B cell (primary cell): ENCODE measurements around the gene FOXA3. TPM values are rescaled to one million over a fixed set of nuclear protein-coding genes. Genes with fewer than 3 reads are reported as not detected.

ENCODE experiments used
- ATAC-seq: fragments of 200-7000 bp; cut with Tn5 transposase; one replicate; pipeline ENCODE4 v1.10.0; 2021; ENCODE audit warnings: low read depth, mild to moderate bottlenecking, moderate number of reproducible peaks, moderate library complexity
- CTCF ChIA-PET: fragments of 350-600 bp; sonication (Branson Sonifier 250); formaldehyde crosslinking; loops from one replicate; lab custom pipeline; 2021; ENCODE audit warnings: antibody characterized with exemption, inconsistent platforms; lab: Charles Lee
- POLR2A ChIA-PET: fragments of 350-600 bp; sonication (Branson Sonifier 250); formaldehyde crosslinking; loops from one replicate; lab custom pipeline; 2021; ENCODE audit warnings: antibody characterized with exemption; lab: Charles Lee
- DNase-seq: peaks from one replicate; pipeline ENCODE4 v3.0.0; 2013
- H2AFZ ChIP-seq: 2 replicates; pipeline ENCODE4 v1.6.1; 2012; ENCODE audit warnings: mild to moderate bottlenecking, low read depth, low read length; ENCODE audit not compliant: insufficient read depth, poor library complexity, severe bottlenecking
- H3K27ac ChIP-seq, 2 donors: 1 replicate in 1 of 2; 2 replicates in 1 of 2; pipeline ENCODE4 v1.5.1; 2012 to 2013; ENCODE audit warnings: low read length in 2 of 2, mild to moderate bottlenecking in 2 of 2, moderate library complexity in 1 of 2
- H3K27me3 ChIP-seq, 4 experiments: fragments of 200-600 bp in 1 of 4; sonication (generic) in 1 of 4; replicated peaks in 1 of 4; 1 replicate in 2 of 4; 2 replicates in 2 of 4; pipeline versions ENCODE4 v1.6.1 to v1.7.0; 2013 to 2016; ENCODE audit warnings: low read length in 3 of 4, mild to moderate bottlenecking in 2 of 4, mixed read lengths in 1 of 4, moderate library complexity in 1 of 4; ENCODE audit not compliant: insufficient read depth in 4 of 4, control insufficient read depth in 3 of 4; ENCODE audit errors: control extremely low read depth in 1 of 4
- H3K36me3 ChIP-seq, 2 experiments: replicated peaks in 1 of 2; 1 replicate in 1 of 2; 2 replicates in 1 of 2; pipeline versions ENCODE4 v1.6.1 to v1.7.1; 2013; ENCODE audit warnings: low read length in 1 of 2; ENCODE audit not compliant: insufficient read depth in 2 of 2, control insufficient read depth in 1 of 2; ENCODE audit errors: control extremely low read depth in 1 of 2, extremely low read depth in 1 of 2
- H3K4me1 ChIP-seq, 2 donors: fragments of 200-600 bp in 1 of 2; sonication (generic) in 1 of 2; 1 replicate in 1 of 2; 2 replicates in 1 of 2; pipeline versions ENCODE4 v1.5.1 to v1.6.1; 2013 to 2017; ENCODE audit warnings: low read length in 2 of 2; ENCODE audit not compliant: control insufficient read depth in 2 of 2, insufficient read depth in 2 of 2
- H3K4me2 ChIP-seq: replicated peaks from 2 replicates; pipeline ENCODE3; 2012; ENCODE audit warnings: mild to moderate bottlenecking, low read depth, low read length; ENCODE audit not compliant: poor library complexity, severe bottlenecking
- H3K4me3 ChIP-seq, 5 experiments: fragments of 200-600 bp in 1 of 5; sonication (generic) in 1 of 5; 1 replicate in 3 of 5; 2 replicates in 2 of 5; pipeline versions ENCODE4 v1.5.1 to v1.7.0; 2011 to 2016; ENCODE audit warnings: low read length in 4 of 5, mild to moderate bottlenecking in 4 of 5, low read depth in 2 of 5, control low read depth in 1 of 5, moderate library complexity in 1 of 5; ENCODE audit not compliant: insufficient read depth in 1 of 5; ENCODE audit errors: control extremely low read depth in 1 of 5, extremely low read depth in 1 of 5
- H3K79me2 ChIP-seq: fragments of 200-600 bp; sonication (generic); one replicate; pipeline ENCODE4 v1.6.0; 2016; ENCODE audit warnings: low read length; ENCODE audit not compliant: control insufficient read depth, insufficient read depth
- H3K9ac ChIP-seq: fragments of 200-600 bp; sonication (generic); 2 replicates; pipeline ENCODE4 v1.6.1; 2017; ENCODE audit warnings: mild to moderate bottlenecking, low read length, moderate library complexity
- H3K9me3 ChIP-seq, 3 donors: one replicate each; pipeline versions ENCODE4 v1.6.1 to v1.7.1; 2013; ENCODE audit warnings: low read length in 2 of 3; ENCODE audit not compliant: control insufficient read depth in 2 of 3, insufficient read depth in 1 of 3; ENCODE audit errors: control extremely low read depth in 1 of 3
- H4K20me1 ChIP-seq: 2 replicates; pipeline ENCODE4 v1.6.0; 2012; ENCODE audit warnings: mild to moderate bottlenecking, low read length; ENCODE audit not compliant: insufficient read depth, control insufficient read depth, poor library complexity, severe bottlenecking
- H3K27ac Mint-ChIP-seq: one replicate; pipeline ENCODE4 v1.8.0; 2021; ENCODE audit warnings: mixed read lengths
- H3K27me3 Mint-ChIP-seq: one replicate; pipeline ENCODE4 v1.8.0; 2021; ENCODE audit warnings: mixed read lengths
- H3K4me1 Mint-ChIP-seq: one replicate; pipeline ENCODE4 v1.8.0; 2021; ENCODE audit warnings: mixed read lengths
- H3K4me3 Mint-ChIP-seq: one replicate; pipeline ENCODE4 v1.8.0; 2021; ENCODE audit warnings: mixed read lengths
- H3K9me3 Mint-ChIP-seq: one replicate; pipeline ENCODE4 v1.8.0; 2022; ENCODE audit warnings: mixed read lengths; ENCODE audit not compliant: insufficient read depth
- CTCF ChIP-seq: fragments of 200-600 bp; IDR thresholded peaks from one replicate; pipeline ENCODE4 v1.8.0; 2022; ENCODE audit warnings: antibody characterized with exemption, mild to moderate bottlenecking
- EZH2 ChIP-seq: IDR thresholded peaks from 2 replicates; pipeline ENCODE4 v1.6.1; 2012; ENCODE audit warnings: borderline replicate concordance, low read depth, mild to moderate bottlenecking, moderate library complexity, low read length; ENCODE audit not compliant: insufficient read depth, poor library complexity, severe bottlenecking
- WGBS: methylation state at CpG from one replicate; pipeline ENCODE4 v1.1.5; 2013; ENCODE audit warnings: missing lambda C conversion rate; ENCODE audit not compliant: insufficient coverage; 5-methylcytosine and 5-hydroxymethylcytosine counted together
- intact Hi-C: fragments of 100-400 bp; cut with micrococcal nuclease; formaldehyde crosslinking; loops from one replicate; pipeline ENCODE4 v1.10.0; 2022
- polyA plus RNA-seq: library from polyadenylated mRNA; depleted of rRNA; stranded (reverse); fragments of >200 nt; gene quantifications from 2 replicates; pipeline ENCODE4 v1.2.3, GENCODE V29; 2012
- total RNA-seq, 2 donors: library from RNA; stranded (reverse); fragments of 120-200 nt in 1 of 2; gene quantifications; 1 replicate in 1 of 2; 2 replicates in 1 of 2; pipeline versions ENCODE4 v1.2.3 to v1.2.4, GENCODE V29; 2013 to 2022

FOXA3 gene
- total and polyA plus RNA-seq, 2 donors (not counting 1 experiment from before 2014, with no cell fraction given), result not detected

DNA sequence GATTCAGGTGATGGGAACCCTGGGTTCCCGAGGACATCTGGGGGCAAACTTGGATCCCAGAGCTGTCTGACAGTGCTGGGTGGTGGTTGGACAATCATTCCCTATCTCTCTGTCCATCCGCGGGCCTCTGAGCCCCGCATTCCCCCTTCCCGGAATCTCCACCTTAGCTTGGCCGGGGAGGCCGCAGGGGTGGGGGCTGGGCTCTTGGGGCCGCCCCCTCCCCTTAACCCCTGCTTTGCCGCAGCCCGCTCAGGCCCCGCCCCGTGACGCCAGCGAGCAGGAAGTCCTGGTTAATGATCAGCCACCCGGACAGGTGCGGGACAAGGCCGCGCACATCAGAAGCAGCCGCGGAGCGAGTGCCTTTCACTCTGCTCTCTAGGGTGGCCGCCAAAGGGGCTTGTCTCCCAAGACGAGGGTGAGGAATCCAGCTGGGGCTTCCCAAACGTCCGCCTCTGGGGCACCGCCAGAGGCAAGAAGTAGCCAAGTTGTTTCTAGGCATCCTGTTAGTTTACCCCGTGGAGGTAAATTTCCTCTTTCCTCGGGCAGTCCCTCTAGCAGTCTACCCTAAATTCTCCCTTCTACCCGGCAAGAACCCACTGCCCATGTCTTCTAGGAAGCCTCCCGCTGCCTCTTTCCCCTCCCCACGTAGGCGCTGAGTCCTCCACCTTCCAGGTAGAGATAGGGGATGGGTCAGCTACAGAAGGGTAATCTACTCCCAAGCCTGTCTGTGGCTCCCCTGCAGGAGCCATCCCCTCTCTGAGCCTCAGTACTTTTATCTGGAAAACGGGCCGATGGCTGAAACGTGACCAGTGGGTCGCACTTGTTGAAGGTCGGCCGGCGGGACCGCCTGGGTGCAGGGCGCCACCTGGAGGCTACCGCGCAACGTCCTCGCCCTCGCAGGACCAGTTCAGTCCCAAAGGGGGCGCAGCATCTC, 18.8 kb downstream of the FOXA3 start:
- Histone ChIP-seq H3K9me3 (peaks cover 0 to 2% (median 0%) of the 10 kb centered on the region in 3 donors), H3K4me1 (peaks cover 24 to 39% of the 10 kb centered on the region in 2 donors), H3K4me3 (peak overlapping the region in 4 of 5 experiments; percentile 8 to 50 (median 16)), H3K9ac (peak overlapping the region; percentile 33), H2AFZ (no peak overlapping the region), H3K27ac (no peak overlapping the region), H3K79me2 (peaks cover 29% of the 10 kb centered on the region), H4K20me1 (peaks cover 39% of the 10 kb centered on the region), H3K4me2 (peak overlapping the region; percentile 71), H3K27me3 (peaks cover 0 to 10% (median 3%) of the 10 kb centered on the region in 4 experiments), H3K36me3 (peaks cover 0 to 4% of the 10 kb centered on the region in 2 experiments)
- ChIA-PET POLR2A (interaction anchor here (1.0 kb wide), 1 partner anchor 19 kb away, joined by 3 read pairs; the partner anchor contains the start of gene FOXA3), CTCF (interaction anchor here (1.0 to 2.9 kb wide), 7 partner anchors 12 to 114 kb away, joined by 3 to 11 read pairs (median 6); partner anchors contain the start of genes FOXA3 and SIX5)
- DNase-seq (peak; percentile 89), ATAC-seq (peak; percentile 37)
- peak; percentile 99 for TF ChIP-seq CTCF
- no peak for TF ChIP-seq EZH2
- intact Hi-C loops, result loop anchor here (1.0 kb wide), 1 partner anchor 66 kb away; no protein-coding TSS in a partner anchor
- Mint-ChIP-seq H3K9me3 (no peaks in the 10 kb centered on the region), H3K27me3 (peaks cover 14% of the 10 kb centered on the region), H3K27ac (peak overlapping the region; percentile 62), H3K4me3 (peak overlapping the region; percentile 82), H3K4me1 (peaks cover 29% of the 10 kb centered on the region)
- WGBS, result 24% methylated on average over 31 of the region's 47 CpGs

DNA sequence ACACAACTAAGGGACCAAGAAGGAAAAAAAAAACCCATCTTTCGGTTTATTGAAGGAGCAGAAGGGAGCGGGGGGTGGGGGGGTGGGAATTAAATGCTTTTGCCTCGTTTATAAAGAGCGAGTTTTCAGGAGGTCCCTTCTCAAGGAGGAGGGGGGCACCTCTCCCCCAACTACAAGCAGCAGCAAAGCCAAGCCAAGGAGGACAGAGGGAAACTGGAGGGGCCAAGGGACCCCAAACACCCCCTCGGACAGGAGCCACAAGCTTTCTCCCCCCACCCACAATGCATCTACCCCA, 19.4 kb downstream of the FOXA3 start:
- WGBS, result no CpG with 5 or more reads among the region's 5 CpGs
- peaks cover 0 to 2% (median 0%) of the 10 kb centered on the region in 3 donors for H3K9me3 ChIP-seq
- CTCF ChIA-PET, result interaction anchor here (1.9 to 2.9 kb wide), 2 partner anchors 19 to 22 kb away, joined by 7 to 11 read pairs; partner anchors contain the start of gene FOXA3
- peaks cover 39% of the 10 kb centered on the region for H4K20me1 ChIP-seq
- H3K4me1 Mint-ChIP-seq, result peaks cover 28% of the 10 kb centered on the region
- H3K4me1 ChIP-seq, result peaks cover 24 to 39% of the 10 kb centered on the region in 2 donors
- H3K9ac ChIP-seq, result no peak overlapping the region
- peak overlapping the region; percentile 97 for H3K4me2 ChIP-seq
- TF ChIP-seq EZH2, result no peak
- peak; percentile 75 for TF ChIP-seq CTCF
- ATAC-seq (no peak), DNase-seq (no peak)
- intact Hi-C loops, result loop anchor here (1.0 kb wide), 1 partner anchor 66 kb away; no protein-coding TSS in a partner anchor
- no peak overlapping the region for H2AFZ ChIP-seq
- H3K27me3 ChIP-seq, result peaks cover 0 to 5% (median 1%) of the 10 kb centered on the region in 4 experiments
- peaks cover 29% of the 10 kb centered on the region for H3K79me2 ChIP-seq
- POLR2A ChIA-PET, result no interaction called here
- H3K27ac ChIP-seq, result no peak overlapping the region
- H3K36me3 ChIP-seq, result peaks cover 0 to 4% of the 10 kb centered on the region in 2 experiments
- H3K27me3 Mint-ChIP-seq, result peaks cover 8% of the 10 kb centered on the region
- peak overlapping the region; percentile 62 for H3K27ac Mint-ChIP-seq
- H3K4me3 ChIP-seq, result peak overlapping the region in 1 of 5 experiments; percentile 19
- H3K9me3 Mint-ChIP-seq, result no peaks in the 10 kb centered on the region
- peak overlapping the region; percentile 82 for H3K4me3 Mint-ChIP-seq
